GM12878 (cell line): Measurements from ENCODE around the gene SNRNP25. TPM values are rescaled to one million over a fixed set of nuclear protein-coding genes. Genes with fewer than 3 reads are reported as not detected.
A peak's percentile ranks its signal among the peaks of the same experiment; 100 is the strongest.

Source experiments
- ATAC-seq: fragments of 200-7000 bp; cut with Tn5 transposase; 3 replicates; pipeline ENCODE4 v1.9.1; 2020; ENCODE audit warnings: mild to moderate bottlenecking, moderate library complexity
- BruUV-seq: library from RNA; stranded (reverse); fragments of 400-500 nt; replicated peaks from 2 replicates; lab custom pipeline; 2021; lab: Mats Ljungman, UMichigan
- CTCF ChIA-PET: fragments of 300-600 bp; sonication (Branson Sonifier 250); formaldehyde crosslinking; extraction: SDS; loops from one replicate; lab custom pipeline; 2021; ENCODE audit warnings: inconsistent platforms; lab: Yijun Ruan, JAX
- POLR2A ChIA-PET: fragments of 350-600 bp; formaldehyde crosslinking; extraction: SDS; loops from one replicate; lab custom pipeline; 2021; ENCODE audit warnings: inconsistent platforms; lab: Charles Lee
- RAD21 ChIA-PET: fragments of 300-600 bp; sonication (Branson Sonifier 250); formaldehyde crosslinking; loops from one replicate; lab custom pipeline; 2023; ENCODE audit warnings: antibody characterized with exemption; ENCODE audit not compliant: unreplicated experiment; lab: Charles Lee
- SMC1A ChIA-PET: fragments of 300-600 bp; sonication (Branson Sonifier 250); formaldehyde crosslinking; loops from one replicate; lab custom pipeline; 2023; ENCODE audit not compliant: unreplicated experiment, uncharacterized antibody; lab: Charles Lee
- DNase-seq: peaks from one replicate; pipeline ENCODE4 v3.0.0-alpha.2; 2011; ENCODE audit warnings: low read depth, low spot score
- FAIRE-seq: peaks from 3 replicates; lab custom pipeline; 2011; peaks lifted over from hg19 to GRCh38; lab: Jason Lieb, UNC
- H2AFZ ChIP-seq: 2 replicates; pipeline ENCODE4 v1.6.0; 2011; ENCODE audit warnings: low read depth, low read length, control low read depth; ENCODE audit not compliant: control insufficient read depth
- H3K27ac ChIP-seq: 2 replicates; pipeline ENCODE4 v1.5.1; 2011; ENCODE audit warnings: control low read depth; ENCODE audit not compliant: control insufficient read depth, insufficient read depth
- H3K27me3 ChIP-seq, 2 experiments: replicated peaks in 1 of 2; 2 replicates each; pipeline versions ENCODE4 v1.6.0 to v1.6.1; 2011; ENCODE audit warnings: low read length in 1 of 2; ENCODE audit not compliant: control insufficient read depth in 2 of 2, insufficient read depth in 2 of 2
- H3K36me3 ChIP-seq, 2 experiments: 2 replicates each; pipeline ENCODE4 v1.5.1; 2011; ENCODE audit warnings: low read length in 1 of 2; ENCODE audit not compliant: control insufficient read depth in 2 of 2, insufficient read depth in 2 of 2
- H3K4me1 ChIP-seq: 2 replicates; pipeline ENCODE4 v1.6.1; 2011; ENCODE audit warnings: mild to moderate bottlenecking, low read length, moderate library complexity, mixed read lengths; ENCODE audit not compliant: control insufficient read depth, insufficient read depth
- H3K4me2 ChIP-seq: 2 replicates; pipeline ENCODE4 v1.6.0; 2011; ENCODE audit warnings: control low read depth; ENCODE audit not compliant: control insufficient read depth, insufficient read depth
- H3K4me3 ChIP-seq: fragments of 200-600 bp; sonication (generic); 2 replicates; pipeline ENCODE4 v1.5.1; 2016
- H3K79me2 ChIP-seq: 2 replicates; pipeline ENCODE4 v1.6.0; 2011; ENCODE audit warnings: low read length; ENCODE audit not compliant: control insufficient read depth, insufficient read depth
- H3K9ac ChIP-seq: 2 replicates; pipeline ENCODE4 v1.8.0; 2011; ENCODE audit warnings: low read length, control low read depth, mixed read lengths; ENCODE audit not compliant: control insufficient read depth, insufficient read depth
- H3K9me3 ChIP-seq: replicated peaks from 3 replicates; pipeline ENCODE4 v1.5.1; 2011; ENCODE audit warnings: mild to moderate bottlenecking, low read length; ENCODE audit not compliant: control insufficient read depth, insufficient read depth
- H4K20me1 ChIP-seq: 2 replicates; pipeline ENCODE4 v1.6.0; 2011; ENCODE audit not compliant: control insufficient read depth, insufficient read depth
- CBX3 ChIP-seq: fragments of 200-600 bp; sonication (generic); IDR thresholded peaks from 2 replicates; pipeline ENCODE4 v1.6.1; 2016; ENCODE audit warnings: low read depth, borderline replicate concordance
- IKZF1 ChIP-seq: fragments of 450-650 bp; conservative IDR thresholded peaks from 2 replicates; pipeline ENCODE4 v1.6.1; 2017; ENCODE audit warnings: antibody characterized with exemption, mild to moderate bottlenecking
- MLLT1 ChIP-seq: fragments of 450-650 bp; IDR thresholded peaks from 2 replicates; pipeline ENCODE4 v1.6.1; 2016; ENCODE audit warnings: mild to moderate bottlenecking
- POLR2A ChIP-seq: IDR thresholded peaks from 2 replicates; pipeline ENCODE4 v1.6.1; 2011; ENCODE audit warnings: low read depth, mild to moderate bottlenecking, low read length
- TAF1 ChIP-seq: IDR thresholded peaks from 2 replicates; pipeline ENCODE4 v1.6.1; 2011; ENCODE audit warnings: mild to moderate bottlenecking, low read depth, low read length, borderline replicate concordance
- WGBS: methylation state at CpG from one replicate; pipeline ENCODE4 v1.1.6; 2016; ENCODE audit warnings: low lambda C conversion rate; ENCODE audit not compliant: insufficient replicate concordance, insufficient coverage; ENCODE audit errors: missing lambda C conversion rate; 5-methylcytosine and 5-hydroxymethylcytosine counted together
- in situ Hi-C: fragments of 300-500 bp; cut with MboI; formaldehyde crosslinking; loops from 9 replicates; pipeline ENCODE4 v1.14.3; 2018; ENCODE audit warnings: mixed read lengths
- intact Hi-C: fragments of 100-400 bp; cut with micrococcal nuclease; formaldehyde crosslinking; loops from one replicate; pipeline ENCODE4 v1.14.2; 2022; ENCODE audit not compliant: unreplicated experiment
- polyA plus RNA-seq, 11 experiments: library from polyadenylated mRNA; depleted of rRNA in 4 of 11; unstranded in 6 of 11; stranded (reverse) in 5 of 11; fragments of >200 nt; fragmentation: Nextera tagmentation in 4 of 11; fragmentation: Illumina TruSeq in 1 of 11; extraction: Ambion mirVana in 4 of 11; extraction: Trizol in 1 of 11; gene quantifications; 1 replicate in 1 of 11; 2 replicates in 10 of 11; pipeline versions ENCODE4 v1.2.1 to v1.2.3, GENCODE V29; 2011 to 2016; ENCODE audit warnings: inconsistent platforms in 2 of 11, missing spikeins in 2 of 11, low read depth in 1 of 11
- total RNA-seq, 4 experiments: library from RNA; depleted of rRNA in 3 of 4; stranded (reverse); fragments of >200 nt in 3 of 4; fragmentation: Illumina TruSeq in 1 of 4; extraction: Trizol in 1 of 4; gene quantifications; 2 replicates each; pipeline versions ENCODE4 v1.2.1 to v1.2.3, GENCODE V29; 2013 to 2021

Gene SNRNP25
- total and polyA plus RNA-seq, 10 of the 15 experiments (the other 5 are each of a cell fraction or from before 2014, with no cell fraction given): 40.9 to 138 (median 67.2) TPM

- H3K4me2 ChIP-seq: no peak overlapping the region
- no peak overlapping the region for H3K27ac ChIP-seq
- H3K27me3 ChIP-seq: no peaks in the 10 kb centered on the region
- TF ChIP-seq TAF1: no peak
- TF ChIP-seq CBX3: no peak
- TF ChIP-seq POLR2A: peak; percentile 55
- no peak for TF ChIP-seq MLLT1
- no peak for TF ChIP-seq IKZF1
- no peak overlapping the region for H3K4me3 ChIP-seq
- CTCF ChIA-PET: no interaction called here
- H3K4me1 ChIP-seq: peaks cover 17% of the 10 kb centered on the region
- POLR2A ChIA-PET: no interaction called here
- RAD21 ChIA-PET: no interaction called here
- FAIRE-seq (no peak), DNase-seq (no peak), ATAC-seq (no peak)
- H2AFZ ChIP-seq: no peak overlapping the region
- BruUV-seq: no TSS peak
- in situ Hi-C loops (no loop called here), intact Hi-C loops (no loop called here)
- peaks cover 5 to 23% of the 10 kb centered on the region in 2 experiments; a peak in 3 of 4 replicates for H3K36me3 ChIP-seq
- no peaks in the 10 kb centered on the region for H4K20me1 ChIP-seq
- SMC1A ChIA-PET: no interaction called here
- H3K79me2 ChIP-seq: no peaks in the 10 kb centered on the region
- no peak overlapping the region for H3K9ac ChIP-seq
- WGBS: 94% methylated on average over 14 of the region's 14 CpGs
- H3K9me3 ChIP-seq: no peaks in the 10 kb centered on the region
These were observed 35.0 kb downstream of the SNRNP25 start for GRCh38 chr16:88613-89012.
